Kidney capillary endothelial cell (primary cell): ENCODE data around the gene CLTCL1.
"Not testable (repeated sequence)": the region's sequence is repeated elsewhere in the genome, so short reads cannot be mapped to it uniquely, and the experiment has no call there.

Source experiments
- DNase-seq: peaks from one replicate; pipeline ENCODE4 v3.0.0-alpha.2; 2018; ENCODE audit warnings: low spot score

CLTCL1 gene

GRCh38 chr22:19216579-19216978 is 74.9 kb downstream of the CLTCL1 start:
- no peak for DNase-seq

- DNase-seq = no peak
Observed at GRCh38 chr22:19215360-19215759, 76.2 kb downstream of the CLTCL1 start.

GRCh38 chr22:19214078-19214473 is 77.4 kb downstream of the CLTCL1 start:
- no peak for DNase-seq

- no peak for DNase-seq
Observed at GRCh38 chr22:19213442-19214077, 78.0 kb downstream of the CLTCL1 start.

GRCh38 chr22:19213001-19213400 is 78.5 kb downstream of the CLTCL1 start:
- no peak for DNase-seq

- no peak for DNase-seq
Observed at GRCh38 chr22:19212302-19212870, 79.1 kb downstream of the CLTCL1 start.

- DNase-seq = no peak
Observed at GRCh38 chr22:19210188-19210587, 81.3 kb downstream of the CLTCL1 start.

- no peak for DNase-seq
Observed at GRCh38 chr22:19208287-19208847, 83.2 kb downstream of the CLTCL1 start.

GRCh38 chr22:19207884-19208283 is 83.6 kb downstream of the CLTCL1 start:
- no peak for DNase-seq

GRCh38 chr22:19207401-19207808 is 84.1 kb downstream of the CLTCL1 start:
- DNase-seq = no peak

- no peak for DNase-seq
Observed at GRCh38 chr22:19206287-19206686, 85.2 kb downstream of the CLTCL1 start.

- DNase-seq = no peak
Observed at GRCh38 chr22:19204640-19205039, 86.9 kb downstream of the CLTCL1 start.

- DNase-seq = no peak
Observed at GRCh38 chr22:19203834-19204233, 87.7 kb downstream of the CLTCL1 start.

- DNase-seq = not testable (repeated sequence)
Observed at GRCh38 chr22:19202799-19203186, 88.7 kb downstream of the CLTCL1 start.

GRCh38 chr22:19201869-19202798 is 89.4 kb downstream of the CLTCL1 start:
- no peak for DNase-seq

- no peak for DNase-seq
Observed at GRCh38 chr22:19201130-19201868, 90.2 kb downstream of the CLTCL1 start.

GRCh38 chr22:19199479-19199878 is 92.0 kb downstream of the CLTCL1 start:
- no peak for DNase-seq

GRCh38 chr22:19197997-19198865 is 93.3 kb downstream of the CLTCL1 start:
- DNase-seq = no peak

GRCh38 chr22:19196841-19197612 is 94.5 kb downstream of the CLTCL1 start:
- DNase-seq = no peak
